ENCODE results near the gene ATG10. TPM values are rescaled to one million over a fixed set of nuclear protein-coding genes. Genes with fewer than 3 reads are reported as not detected.

Gene ATG10
- total and polyA plus RNA-seq, 2 of the 13 experiments (the other 11 are each of a cell fraction or from before 2014, with no cell fraction given) = 2.0 to 5.7 TPM

DNA sequence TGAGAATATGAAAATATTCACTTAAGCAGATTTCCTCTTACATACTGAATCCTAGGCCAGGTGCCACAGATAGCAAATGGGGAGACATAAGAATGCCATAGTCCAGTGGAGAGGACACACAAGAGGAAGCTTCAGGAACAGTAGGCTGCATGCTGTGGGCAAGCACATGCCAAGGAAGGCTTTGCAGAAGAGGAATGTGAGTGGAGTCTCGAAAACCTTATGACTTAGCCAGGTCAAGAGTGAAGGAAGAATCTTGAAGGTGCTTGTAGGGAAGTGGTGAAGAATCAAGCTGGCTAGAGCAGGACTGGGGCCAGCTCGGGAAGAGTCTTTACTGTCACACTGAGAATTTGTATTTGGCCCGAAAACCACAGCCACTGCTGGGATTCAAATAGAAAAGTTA is 285.9 kb downstream of the ATG10 start:
- ChIA-PET POLR2A (no interaction called here), CTCF (ENCODE audit: low intra/inter-chr PET ratio, low total read pairs) (no interaction called here)
- FAIRE-seq (no peak), DNase-seq (ENCODE audit: low spot score) (no peak), ATAC-seq (no peak)
- WGBS (ENCODE audit: low lambda C conversion rate) = 41% methylated on average over 3 of the region's 3 CpGs
- Histone ChIP-seq H3K4me3 (replicated peaks in 1 of 3; ENCODE audit: insufficient read depth in 1 of 3, low read depth in 2 of 3, low read length in 3 of 3) (no peak overlapping the region), H3K9me3 (ENCODE audit: low read length) (no peaks in the 10 kb centered on the region), H3K27ac (ENCODE audit: extremely low read length, insufficient read depth, low read length) (no peak overlapping the region), H3K79me2 (ENCODE audit: insufficient read depth, low read length) (no peaks in the 10 kb centered on the region), H3K9ac (ENCODE audit: insufficient read depth, low read depth, low read length) (no peak overlapping the region), H3K4me2 (ENCODE audit: low read depth, low read length) (no peak overlapping the region), H3K4me1 (ENCODE audit: insufficient read depth, low read length) (no peaks in the 10 kb centered on the region), H3K36me3 (replicated peaks in 1 of 2; ENCODE audit: control insufficient read depth in 1 of 2, insufficient read depth in 2 of 2, low read length in 2 of 2) (no peaks in the 10 kb centered on the region), H4K20me1 (ENCODE audit: insufficient read depth, low read length) (no peaks in the 10 kb centered on the region), H3K27me3 (ENCODE audit: control insufficient read depth in 1 of 2, insufficient read depth in 2 of 2, low read length in 2 of 2) (no peaks in the 10 kb centered on the region), H2AFZ (ENCODE audit: low read length) (no peak overlapping the region)
- intact Hi-C loops (cut with micrococcal nuclease; ENCODE audit: unreplicated experiment) (no loop called here), in situ Hi-C loops (cut with HindIII; ENCODE audit: extremely low pct_ligation_motif_present, low pct_unique_long_range_greater_than_20kb) (no loop called here)
- TF ChIP-seq, protein P1, sequence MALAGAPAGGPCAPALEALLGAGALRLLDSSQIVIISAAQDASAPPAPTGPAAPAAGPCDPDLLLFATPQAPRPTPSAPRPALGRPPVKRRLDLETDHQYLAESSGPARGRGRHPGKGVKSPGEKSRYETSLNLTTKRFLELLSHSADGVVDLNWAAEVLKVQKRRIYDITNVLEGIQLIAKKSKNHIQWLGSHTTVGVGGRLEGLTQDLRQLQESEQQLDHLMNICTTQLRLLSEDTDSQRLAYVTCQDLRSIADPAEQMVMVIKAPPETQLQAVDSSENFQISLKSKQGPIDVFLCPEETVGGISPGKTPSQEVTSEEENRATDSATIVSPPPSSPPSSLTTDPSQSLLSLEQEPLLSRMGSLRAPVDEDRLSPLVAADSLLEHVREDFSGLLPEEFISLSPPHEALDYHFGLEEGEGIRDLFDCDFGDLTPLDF (CRISPR knock-in tag; IDR thresholded peaks at IDR 0.05) = no peak
- TF ChIP-seq ZFP36L1 (CRISPR knock-in tag; IDR thresholded peaks at IDR 0.05) = no peak
- TF ChIP-seq BRD4 (CRISPR knock-in tag; IDR thresholded peaks at IDR 0.05) = no peak
- TF ChIP-seq GATA4 (IDR thresholded peaks at IDR 0.05; ENCODE audit: borderline replicate concordance, low read depth) = no peak
- no peak for TF ChIP-seq ZNF256 (CRISPR knock-in tag; conservative IDR thresholded peaks at IDR 0.05)
- TF ChIP-seq, protein P2, sequence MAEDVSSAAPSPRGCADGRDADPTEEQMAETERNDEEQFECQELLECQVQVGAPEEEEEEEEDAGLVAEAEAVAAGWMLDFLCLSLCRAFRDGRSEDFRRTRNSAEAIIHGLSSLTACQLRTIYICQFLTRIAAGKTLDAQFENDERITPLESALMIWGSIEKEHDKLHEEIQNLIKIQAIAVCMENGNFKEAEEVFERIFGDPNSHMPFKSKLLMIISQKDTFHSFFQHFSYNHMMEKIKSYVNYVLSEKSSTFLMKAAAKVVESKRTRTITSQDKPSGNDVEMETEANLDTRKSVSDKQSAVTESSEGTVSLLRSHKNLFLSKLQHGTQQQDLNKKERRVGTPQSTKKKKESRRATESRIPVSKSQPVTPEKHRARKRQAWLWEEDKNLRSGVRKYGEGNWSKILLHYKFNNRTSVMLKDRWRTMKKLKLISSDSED (CRISPR knock-in tag; IDR thresholded peaks at IDR 0.05) = no peak
- TF ChIP-seq NBN (conservative IDR thresholded peaks at IDR 0.05) = no peak
- TF ChIP-seq, protein P3, sequence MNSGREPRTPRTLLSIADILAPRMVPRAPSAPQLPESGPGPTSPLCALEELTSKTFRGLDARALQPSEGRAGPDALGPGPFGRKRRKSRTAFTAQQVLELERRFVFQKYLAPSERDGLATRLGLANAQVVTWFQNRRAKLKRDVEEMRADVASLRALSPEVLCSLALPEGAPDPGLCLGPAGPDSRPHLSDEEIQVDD (CRISPR knock-in tag; IDR thresholded peaks at IDR 0.05; ENCODE audit: borderline replicate concordance) = no peak
- no TSS peak for BruUV-seq (replicated peaks)
